ENCODE data around the gene CEP104.

DNA sequence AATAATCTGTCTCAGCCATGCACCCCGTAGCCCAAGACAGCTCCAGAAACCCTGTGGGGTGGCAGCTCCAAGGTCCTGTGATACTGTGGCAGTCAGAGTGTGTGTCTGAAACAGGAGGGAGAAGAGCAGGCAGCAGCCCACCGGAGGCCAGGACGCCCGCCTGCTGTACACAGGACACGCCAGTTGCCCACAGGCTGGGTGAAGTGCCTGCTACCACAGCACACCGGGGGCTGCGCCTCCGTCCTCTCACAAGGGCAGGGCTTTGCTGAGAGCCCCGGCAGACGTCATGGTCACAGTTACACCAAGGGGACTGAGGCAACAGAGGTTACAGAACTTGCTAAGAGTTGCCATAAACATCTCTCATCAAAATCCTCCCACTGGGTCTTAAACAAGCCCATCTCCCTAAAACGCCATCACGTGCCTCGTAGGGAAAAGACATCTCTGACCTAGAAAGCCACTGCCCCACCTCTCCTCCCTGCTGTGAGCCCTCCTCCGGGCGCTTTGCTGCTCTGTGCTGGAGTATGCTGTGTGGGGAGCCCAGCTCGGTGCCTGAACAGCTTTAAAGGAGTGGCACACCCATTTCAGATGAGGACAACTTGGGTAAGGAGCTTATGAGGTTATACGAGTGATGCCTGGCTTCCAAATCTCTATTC lies 37.7 kb upstream of the CEP104 start:
- TF ChIP-seq CTCF (IDR thresholded peaks at IDR 0.05) (no peak), POLR2A (IDR thresholded peaks at IDR 0.05) (no peak)
